Mucosa of descending colon (tissue), 3 donors: ENCODE measurements around the gene TSPAN32. TPM values are rescaled to one million over a fixed set of nuclear protein-coding genes. Genes with fewer than 3 reads are reported as not detected.
"Not testable (repeated sequence)": the region's sequence is repeated elsewhere in the genome, so short reads cannot be mapped to it uniquely, and the experiment has no call there.

ENCODE experiments used
- ATAC-seq: fragments of 200-7000 bp; cut with Tn5 transposase; one replicate; pipeline ENCODE4 v1.9.1; 2020; ENCODE audit warnings: mild to moderate bottlenecking, moderate library complexity
- DNase-seq, 3 donors: peaks; one replicate each; pipeline ENCODE4 v3.0.0-alpha.2; 2020
- H3K36me3 ChIP-seq: fragments of 200-600 bp; one replicate; pipeline ENCODE4 v1.8.0; 2021; ENCODE audit warnings: low read depth, mild to moderate bottlenecking
- H3K4me1 ChIP-seq: fragments of 200-600 bp; one replicate; pipeline ENCODE4 v1.8.0; 2021; ENCODE audit warnings: low read depth, mild to moderate bottlenecking
- H3K4me3 ChIP-seq: fragments of 200-600 bp; one replicate; pipeline ENCODE4 v1.8.0; 2021; ENCODE audit warnings: mild to moderate bottlenecking
- H3K9me3 ChIP-seq: fragments of 200-600 bp; one replicate; pipeline ENCODE4 v1.8.0; 2021; ENCODE audit warnings: mild to moderate bottlenecking
- intact Hi-C, 2 donors: fragments of 100-400 bp; cut with DNase I in 1 of 2; cut with micrococcal nuclease in 1 of 2; formaldehyde crosslinking; loops; one replicate each; pipeline versions ENCODE4 v1.11.0 to v1.11.1; 2022; cut with DNase I, micrococcal nuclease
- total RNA-seq, 3 donors: library from RNA; stranded (reverse); fragmentation: NEBNext Ultra II Directional in 2 of 3; extraction: Animal tissue kit (Norgen Biotek cat#: 25700) in 2 of 3; gene quantifications; one replicate each; pipeline versions ENCODE4 v1.2.1 to v1.2.4, GENCODE V29; 2021 to 2023
- TF ChIP-seq, protein P1 (sequence below): fragments of 200-600 bp; IDR thresholded peaks from one replicate; pipeline ENCODE4 v1.8.0; 2022; ENCODE audit warnings: antibody characterized with exemption, mild to moderate bottlenecking
- donor health status: DM: no; HTN: no; CAD: no; lungs with moderate emphysema.
- donor health status: DM: no; HTN: no; CAD: no.
- donor health status: DM: no; HTN: yes; CAD: no.

The TSPAN32 gene
- total RNA-seq, 3 donors from 2014 or later, result 1.2 to 2.8 (median 2.6) TPM

GRCh38 chr11:2363130-2363529 is 61.3 kb downstream of the TSPAN32 start:
- Histone ChIP-seq H3K9me3 (no peaks in the 10 kb centered on the region), H3K4me1 (no peaks in the 10 kb centered on the region), H3K36me3 (no peaks in the 10 kb centered on the region), H3K4me3 (no peak overlapping the region)
- intact Hi-C loops, result loop anchor here in 1 of 2 donors (2.0 kb wide), 1 partner anchor 42 kb away; no protein-coding TSS in a partner anchor
- TF ChIP-seq, protein P1, sequence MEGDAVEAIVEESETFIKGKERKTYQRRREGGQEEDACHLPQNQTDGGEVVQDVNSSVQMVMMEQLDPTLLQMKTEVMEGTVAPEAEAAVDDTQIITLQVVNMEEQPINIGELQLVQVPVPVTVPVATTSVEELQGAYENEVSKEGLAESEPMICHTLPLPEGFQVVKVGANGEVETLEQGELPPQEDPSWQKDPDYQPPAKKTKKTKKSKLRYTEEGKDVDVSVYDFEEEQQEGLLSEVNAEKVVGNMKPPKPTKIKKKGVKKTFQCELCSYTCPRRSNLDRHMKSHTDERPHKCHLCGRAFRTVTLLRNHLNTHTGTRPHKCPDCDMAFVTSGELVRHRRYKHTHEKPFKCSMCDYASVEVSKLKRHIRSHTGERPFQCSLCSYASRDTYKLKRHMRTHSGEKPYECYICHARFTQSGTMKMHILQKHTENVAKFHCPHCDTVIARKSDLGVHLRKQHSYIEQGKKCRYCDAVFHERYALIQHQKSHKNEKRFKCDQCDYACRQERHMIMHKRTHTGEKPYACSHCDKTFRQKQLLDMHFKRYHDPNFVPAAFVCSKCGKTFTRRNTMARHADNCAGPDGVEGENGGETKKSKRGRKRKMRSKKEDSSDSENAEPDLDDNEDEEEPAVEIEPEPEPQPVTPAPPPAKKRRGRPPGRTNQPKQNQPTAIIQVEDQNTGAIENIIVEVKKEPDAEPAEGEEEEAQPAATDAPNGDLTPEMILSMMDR, result no peak
- no peak for ATAC-seq
- no peak for DNase-seq

- Histone ChIP-seq H3K4me1 (no peaks in the 10 kb centered on the region), H3K36me3 (no peaks in the 10 kb centered on the region), H3K9me3 (no peaks in the 10 kb centered on the region), H3K4me3 (no peak overlapping the region)
- intact Hi-C loops, result loop anchor here in 1 of 2 donors (2.0 kb wide), 1 partner anchor 43 kb away; no protein-coding TSS in a partner anchor
- DNase-seq (no peak), ATAC-seq (no peak)
- TF ChIP-seq, protein P1, result no peak
These were observed 62.0 kb downstream of the TSPAN32 start for GRCh38 chr11:2363577-2364370.

DNA sequence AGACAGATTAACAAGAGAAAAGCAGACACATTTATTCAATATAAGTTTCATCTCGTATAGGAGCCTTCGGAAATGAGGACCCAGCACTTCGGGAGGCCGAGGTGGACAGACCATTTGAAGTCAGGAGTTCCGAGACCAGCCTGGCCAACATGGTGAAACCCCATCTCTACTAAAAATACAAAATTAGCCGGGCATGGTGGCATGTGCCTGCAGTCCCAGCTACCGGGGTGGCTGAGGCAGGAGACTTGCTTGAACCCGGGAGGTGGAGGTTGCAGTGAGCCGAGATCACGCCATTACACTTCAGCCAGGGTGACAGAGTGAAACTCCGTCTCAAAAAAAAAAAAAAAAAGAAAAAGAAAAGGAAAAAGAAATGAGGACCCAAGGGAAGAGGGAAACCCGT is 62.6 kb downstream of the TSPAN32 start:
- H3K9me3 ChIP-seq, H3K4me3 ChIP-seq, intact Hi-C loops, DNase-seq, ATAC-seq, H3K36me3 ChIP-seq, H3K4me1 ChIP-seq: not testable (repeated sequence)

DNA sequence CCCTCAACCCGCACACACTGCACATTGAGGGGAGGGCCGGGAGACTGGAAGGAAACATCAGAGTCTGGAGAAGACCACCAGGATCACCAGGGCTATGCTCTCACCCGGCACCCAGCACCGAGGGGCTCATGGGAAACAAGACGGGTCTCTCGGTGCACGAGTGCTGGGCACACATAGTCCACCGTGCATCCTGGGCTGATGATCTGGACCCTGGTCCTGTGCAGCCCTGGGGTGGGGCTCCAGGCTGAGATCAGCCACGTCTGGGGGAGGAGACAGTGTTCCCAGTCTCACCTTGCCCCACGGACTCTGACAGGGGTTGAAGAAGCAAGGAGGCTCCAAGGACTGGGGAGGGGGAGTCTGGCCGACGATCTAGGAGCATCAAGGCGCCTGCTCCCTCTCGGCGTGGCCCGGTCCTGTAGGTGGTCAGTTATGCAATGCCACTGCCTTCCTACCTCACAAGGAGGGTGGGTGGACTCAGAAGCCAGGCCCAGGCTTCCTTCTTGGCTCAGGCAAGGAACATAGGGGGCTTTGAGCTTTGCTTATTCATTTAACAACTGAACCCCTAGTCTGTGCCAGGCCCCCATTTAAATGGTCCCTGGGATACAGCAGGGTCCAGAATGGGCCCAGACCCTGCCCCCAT is 63.9 kb downstream of the TSPAN32 start:
- TF ChIP-seq, protein P1, result no peak
- Histone ChIP-seq H3K4me3 (no peak overlapping the region), H3K4me1 (no peaks in the 10 kb centered on the region), H3K36me3 (no peaks in the 10 kb centered on the region), H3K9me3 (no peaks in the 10 kb centered on the region)
- intact Hi-C loops, result no loop called here
- DNase-seq (no peak), ATAC-seq (no peak)

GRCh38 chr11:2366276-2366675 is 64.5 kb downstream of the TSPAN32 start:
- TF ChIP-seq, protein P1, result no peak
- no peak for DNase-seq
- ATAC-seq, result no peak
- Histone ChIP-seq H3K36me3 (no peaks in the 10 kb centered on the region), H3K4me3 (no peak overlapping the region), H3K4me1 (no peaks in the 10 kb centered on the region), H3K9me3 (no peaks in the 10 kb centered on the region)
- intact Hi-C loops, result no loop called here

DNA sequence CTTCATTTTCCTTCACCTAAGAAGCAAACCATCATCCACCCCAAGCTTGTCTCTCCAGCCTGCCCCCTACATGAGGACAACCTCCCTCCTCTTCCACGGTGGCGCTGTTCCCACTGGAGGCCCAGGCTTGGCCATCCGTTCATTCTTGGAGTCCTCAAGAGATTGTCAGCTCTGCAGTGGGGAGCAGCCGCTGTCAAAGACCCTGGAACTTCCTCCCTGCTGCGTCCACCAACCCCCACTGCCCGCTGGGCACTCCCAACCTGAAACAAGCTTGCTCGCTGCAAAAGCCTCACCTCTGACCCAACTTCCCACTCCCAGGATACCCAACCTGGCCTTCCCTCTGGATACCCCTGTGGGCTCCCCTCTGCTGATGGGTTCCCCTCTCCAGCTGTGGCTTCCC is 64.9 kb downstream of the TSPAN32 start:
- intact Hi-C loops, result no loop called here
- ATAC-seq, result no peak
- no peaks in the 10 kb centered on the region for H3K36me3 ChIP-seq
- TF ChIP-seq, protein P1, result no peak
- no peaks in the 10 kb centered on the region for H3K4me1 ChIP-seq
- H3K9me3 ChIP-seq, result no peaks in the 10 kb centered on the region
- DNase-seq, result no peak
- no peak overlapping the region for H3K4me3 ChIP-seq
